ENCODE measurements around the gene INTS13. TPM values are rescaled to one million over a fixed set of nuclear protein-coding genes. Genes with fewer than 3 reads are reported as not detected.

INTS13 gene
- total RNA-seq, 2 donors from 2014 or later: 23.9 to 55.5 TPM

DNA sequence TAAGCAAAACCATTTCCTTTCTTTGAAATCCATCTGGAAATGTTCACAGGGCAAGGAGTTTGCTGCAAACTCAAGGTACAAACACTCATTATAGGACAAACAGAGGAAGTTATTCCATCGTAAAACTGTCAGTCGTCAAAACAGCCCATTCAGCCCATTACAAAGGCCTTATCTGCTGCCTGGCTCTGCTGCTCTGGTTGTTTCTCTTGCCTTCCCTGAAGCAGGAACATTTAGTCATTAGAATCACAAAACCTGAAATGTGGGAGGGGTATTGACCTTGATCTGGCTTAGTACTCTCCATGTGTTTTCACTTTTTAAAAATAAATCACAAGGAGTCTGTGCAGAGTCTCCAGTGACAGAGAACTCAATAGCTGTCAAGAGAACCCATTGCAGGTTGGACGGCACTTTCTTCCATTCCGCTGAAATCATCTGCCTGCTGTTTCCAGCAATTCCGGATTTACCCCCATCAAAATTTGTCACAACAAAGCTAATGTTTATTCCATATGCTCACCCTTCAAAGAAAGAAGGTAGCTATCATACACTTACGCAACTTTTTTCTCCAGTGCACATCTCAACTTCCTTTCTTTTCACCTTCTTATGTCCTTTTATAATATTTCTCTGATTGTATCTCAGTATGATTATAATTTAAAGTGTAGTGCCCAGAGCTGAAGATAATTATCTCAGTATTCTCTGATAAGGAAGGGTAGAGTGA, 80.2 kb downstream of the INTS13 start:
- no peak for DNase-seq
- Histone ChIP-seq H3K4me1 (ENCODE audit: control insufficient read depth, insufficient read depth, low read length) (no peaks in the 10 kb centered on the region), H3K27me3 (ENCODE audit: control insufficient read depth, insufficient read depth, low read length, poor library complexity, severe bottlenecking) (no peaks in the 10 kb centered on the region), H3K36me3 (ENCODE audit: control insufficient read depth, insufficient read depth, low read length) (no peaks in the 10 kb centered on the region), H3K4me3 (ENCODE audit: low read length) (no peak overlapping the region), H3K9ac (ENCODE audit: extremely low read depth, low read length, poor library complexity, severe bottlenecking) (no peak overlapping the region), H3K9me3 (ENCODE audit: control insufficient read depth, low read length) (no peaks in the 10 kb centered on the region), H3K27ac (ENCODE audit: low read depth, low read length) (no peak overlapping the region)
- peaks cover 6% of the 10 kb centered on the region for H3K4me1 Mint-ChIP-seq
- H3K9me3 Mint-ChIP-seq: no peaks in the 10 kb centered on the region
- no peaks in the 10 kb centered on the region for H3K27me3 Mint-ChIP-seq (ENCODE audit: insufficient read depth)
- no peak overlapping the region for H3K27ac Mint-ChIP-seq
- H3K4me3 Mint-ChIP-seq: no peak overlapping the region
- WGBS, 2 experiments (ENCODE audit: insufficient coverage in 1 of 2, insufficient read length in 1 of 2): 75 to 87% methylated on average over 2 to 6 of the region's 6 CpGs
- H3K36me3 Mint-ChIP-seq (ENCODE audit: low read depth): no peaks in the 10 kb centered on the region
- TF ChIP-seq CTCF (conservative IDR thresholded peaks at IDR 0.05): no peak

DNA sequence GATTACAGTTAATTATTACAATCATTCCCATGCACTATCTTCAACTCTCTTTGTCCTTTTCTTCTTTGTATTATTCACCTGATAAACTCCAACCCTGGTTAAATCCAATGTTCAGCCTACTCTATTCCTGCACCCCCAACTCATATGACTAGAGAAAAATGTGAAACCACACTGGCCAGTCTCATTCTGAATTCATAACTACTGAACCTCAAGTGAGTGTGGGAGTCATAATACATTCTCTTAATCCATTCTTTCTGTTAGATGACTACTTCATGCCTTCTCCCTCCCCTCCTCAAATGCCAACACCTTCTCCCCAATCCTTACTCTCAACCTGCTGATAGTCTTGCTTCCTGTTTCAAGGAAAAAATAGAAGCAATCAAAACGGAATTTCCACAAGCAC, 82.4 kb downstream of the INTS13 start:
- no peaks in the 10 kb centered on the region for H3K27me3 Mint-ChIP-seq (ENCODE audit: insufficient read depth)
- H3K36me3 Mint-ChIP-seq (ENCODE audit: low read depth): no peaks in the 10 kb centered on the region
- H3K27ac Mint-ChIP-seq: no peak overlapping the region
- TF ChIP-seq CTCF (conservative IDR thresholded peaks at IDR 0.05): no peak
- WGBS, 2 experiments (ENCODE audit: insufficient coverage in 1 of 2, insufficient read length in 1 of 2): 76 to 78% methylated on average over 1 of the region's 1 CpG
- no peaks in the 10 kb centered on the region for H3K27me3 ChIP-seq (ENCODE audit: control insufficient read depth, insufficient read depth, low read length, poor library complexity, severe bottlenecking)
- no peaks in the 10 kb centered on the region for H3K4me1 ChIP-seq (ENCODE audit: control insufficient read depth, insufficient read depth, low read length)
- H3K36me3 ChIP-seq (ENCODE audit: control insufficient read depth, insufficient read depth, low read length): no peaks in the 10 kb centered on the region
- no peak overlapping the region for H3K4me3 Mint-ChIP-seq
- no peak overlapping the region for H3K9ac ChIP-seq (ENCODE audit: extremely low read depth, low read length, poor library complexity, severe bottlenecking)
- DNase-seq: no peak
- H3K4me3 ChIP-seq (ENCODE audit: low read length): no peak overlapping the region
- peaks cover 6% of the 10 kb centered on the region for H3K4me1 Mint-ChIP-seq
- H3K9me3 ChIP-seq (ENCODE audit: control insufficient read depth, low read length): no peaks in the 10 kb centered on the region
- no peaks in the 10 kb centered on the region for H3K9me3 Mint-ChIP-seq
- H3K27ac ChIP-seq (ENCODE audit: low read depth, low read length): no peak overlapping the region

Other genes starting within 250 kb of the INTS13 start
- gene ITPR2, start 104.8 kb downstream of the INTS13 start, total RNA-seq: 10 to 100 TPM; 14.8 to 74.4 TPM
- 10 to 100 TPM; 42.2 to 71.3 TPM for gene FGFR1OP2, start 489 bp upstream of the INTS13 start, total RNA-seq
- 10 to 100 TPM; 55.7 to 86.8 TPM for gene TM7SF3, start 76.4 kb upstream of the INTS13 start, total RNA-seq
- 100 to 1,000 TPM in 1 of 2 donors, 10 to 100 TPM in 1; 40.8 to 116 TPM for gene MED21, start 84.6 kb upstream of the INTS13 start, total RNA-seq
- gene C12orf71, start 144.6 kb upstream of the INTS13 start, total RNA-seq: not detected

Data from endodermal cell (in vitro differentiated cells).